ENCODE measurements around the gene RAD51B. TPM values are rescaled to one million over a fixed set of nuclear protein-coding genes. Genes with fewer than 3 reads are reported as not detected.

The RAD51B gene
- polyA plus RNA-seq, 3 donors = 3.6 to 11.6 (median 9.4) TPM

DNA sequence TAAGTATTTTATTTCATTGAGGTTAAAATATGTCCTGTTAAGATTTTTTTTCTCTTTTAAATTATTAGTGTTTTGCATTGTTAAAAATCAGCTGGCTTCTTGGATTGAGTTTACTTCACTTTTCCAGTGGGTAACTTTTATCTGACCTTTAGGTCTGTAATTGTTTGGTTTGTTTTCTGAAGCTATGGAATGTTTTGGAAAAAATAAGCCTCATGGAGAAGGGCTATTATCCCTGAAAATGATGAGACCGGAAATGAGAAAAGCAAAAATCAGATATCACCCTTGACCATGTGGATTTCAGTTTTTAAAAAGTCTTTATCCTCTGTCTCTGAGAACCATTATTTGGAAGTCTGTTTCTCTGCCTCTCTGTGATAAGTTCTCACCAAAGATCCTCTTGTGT is 180.9 kb downstream of the RAD51B start:
- Histone ChIP-seq H3K27me3 (ENCODE audit: control insufficient read depth in 2 of 2, insufficient read depth in 2 of 2, low read length in 2 of 2) (no peaks in the 10 kb centered on the region), H3K27ac (ENCODE audit: low read depth in 1 of 2, low read length in 2 of 2) (no peak overlapping the region), H2AFZ (ENCODE audit: insufficient read depth, low read depth, low read length, poor library complexity, severe bottlenecking) (no peak overlapping the region), H3K79me2 (ENCODE audit: insufficient read depth, low read length) (no peaks in the 10 kb centered on the region), H3K9me3 (replicated peaks in 1 of 2; ENCODE audit: control insufficient read depth in 1 of 2, insufficient read depth in 1 of 2, low read length in 2 of 2) (no peaks in the 10 kb centered on the region), H4K20me1 (ENCODE audit: insufficient read depth, low read length) (no peaks in the 10 kb centered on the region), H3K4me3 (replicated peaks in 1 of 3; ENCODE audit: low read depth in 2 of 3, low read length in 3 of 3) (no peak overlapping the region), H3K36me3 (replicated peaks in 1 of 2; ENCODE audit: control insufficient read depth in 1 of 2, insufficient read depth in 2 of 2, low read length in 2 of 2) (no peaks in the 10 kb centered on the region), H3K4me1 (ENCODE audit: control insufficient read depth in 1 of 2, insufficient read depth in 2 of 2, low read length in 2 of 2) (no peaks in the 10 kb centered on the region), H3K9ac (ENCODE audit: insufficient read depth, low read length, poor library complexity, severe bottlenecking) (no peak overlapping the region), H3K4me2 (replicated peaks; ENCODE audit: extremely low read depth, low read length, poor library complexity, severe bottlenecking) (no peak overlapping the region)
- TF ChIP-seq, protein P1, sequence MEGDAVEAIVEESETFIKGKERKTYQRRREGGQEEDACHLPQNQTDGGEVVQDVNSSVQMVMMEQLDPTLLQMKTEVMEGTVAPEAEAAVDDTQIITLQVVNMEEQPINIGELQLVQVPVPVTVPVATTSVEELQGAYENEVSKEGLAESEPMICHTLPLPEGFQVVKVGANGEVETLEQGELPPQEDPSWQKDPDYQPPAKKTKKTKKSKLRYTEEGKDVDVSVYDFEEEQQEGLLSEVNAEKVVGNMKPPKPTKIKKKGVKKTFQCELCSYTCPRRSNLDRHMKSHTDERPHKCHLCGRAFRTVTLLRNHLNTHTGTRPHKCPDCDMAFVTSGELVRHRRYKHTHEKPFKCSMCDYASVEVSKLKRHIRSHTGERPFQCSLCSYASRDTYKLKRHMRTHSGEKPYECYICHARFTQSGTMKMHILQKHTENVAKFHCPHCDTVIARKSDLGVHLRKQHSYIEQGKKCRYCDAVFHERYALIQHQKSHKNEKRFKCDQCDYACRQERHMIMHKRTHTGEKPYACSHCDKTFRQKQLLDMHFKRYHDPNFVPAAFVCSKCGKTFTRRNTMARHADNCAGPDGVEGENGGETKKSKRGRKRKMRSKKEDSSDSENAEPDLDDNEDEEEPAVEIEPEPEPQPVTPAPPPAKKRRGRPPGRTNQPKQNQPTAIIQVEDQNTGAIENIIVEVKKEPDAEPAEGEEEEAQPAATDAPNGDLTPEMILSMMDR (IDR thresholded peaks at IDR 0.05) = no peak
- no peak for DNase-seq
- H3K27me3 Mint-ChIP-seq (ENCODE audit: low read depth in 3 of 3) = no peaks in the 10 kb centered on the region
- no CpG with 5 or more reads among the region's 1 CpG for WGBS (ENCODE audit: insufficient coverage)
- no peak overlapping the region for H3K27ac Mint-ChIP-seq
- peaks cover 0 to 2% of the 10 kb centered on the region in 2 donors for H3K36me3 Mint-ChIP-seq
- H3K4me3 Mint-ChIP-seq = no peak overlapping the region
- no peaks in the 10 kb centered on the region for H3K4me1 Mint-ChIP-seq
- intact Hi-C loops (cut with micrococcal nuclease) = no loop called here
- H3K9me3 Mint-ChIP-seq = peaks cover 0 to 6% (median 0%) of the 10 kb centered on the region in 7 donors

DNA sequence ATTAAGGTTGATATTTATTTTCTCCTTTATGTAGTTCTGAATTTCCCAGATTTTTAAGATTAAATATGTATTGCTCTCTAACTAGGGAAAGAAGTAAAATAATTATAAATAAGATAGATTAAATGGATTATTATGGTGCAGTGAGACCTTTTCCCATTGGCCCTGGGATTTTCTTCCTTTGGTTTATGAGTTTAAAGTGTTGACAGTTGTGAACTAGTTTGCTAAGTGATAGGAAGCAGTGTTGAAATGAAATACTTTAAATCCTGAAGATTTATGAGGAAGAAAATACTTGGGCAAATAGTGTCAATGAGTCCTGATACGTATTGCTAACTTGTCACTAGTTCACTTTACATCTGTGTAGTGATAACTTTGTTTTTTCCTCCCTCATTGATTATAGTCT is 188.9 kb downstream of the RAD51B start:
- no peaks in the 10 kb centered on the region for H3K4me1 ChIP-seq (ENCODE audit: control insufficient read depth in 1 of 2, insufficient read depth in 2 of 2, low read length in 2 of 2)
- H3K27me3 ChIP-seq (ENCODE audit: control insufficient read depth in 2 of 2, insufficient read depth in 2 of 2, low read length in 2 of 2) = no peaks in the 10 kb centered on the region
- intact Hi-C loops (cut with micrococcal nuclease) = no loop called here
- Mint-ChIP-seq H3K9me3 (peaks cover 0 to 6% (median 0%) of the 10 kb centered on the region in 7 donors), H3K4me1 (no peaks in the 10 kb centered on the region), H3K4me3 (no peak overlapping the region), H3K36me3 (no peaks in the 10 kb centered on the region), H3K27ac (no peak overlapping the region), H3K27me3 (ENCODE audit: low read depth in 3 of 3) (peaks cover 0 to 1% (median 0%) of the 10 kb centered on the region in 3 donors)
- H2AFZ ChIP-seq (ENCODE audit: insufficient read depth, low read depth, low read length, poor library complexity, severe bottlenecking) = no peak overlapping the region
- H3K27ac ChIP-seq (ENCODE audit: low read depth in 1 of 2, low read length in 2 of 2) = no peak overlapping the region
- H3K4me2 ChIP-seq (replicated peaks; ENCODE audit: extremely low read depth, low read length, poor library complexity, severe bottlenecking) = no peak overlapping the region
- DNase-seq = no peak
- no peaks in the 10 kb centered on the region for H3K36me3 ChIP-seq (replicated peaks in 1 of 2; ENCODE audit: control insufficient read depth in 1 of 2, insufficient read depth in 2 of 2, low read length in 2 of 2)
- TF ChIP-seq, protein P1 (IDR thresholded peaks at IDR 0.05) = no peak
- H3K9me3 ChIP-seq (replicated peaks in 1 of 2; ENCODE audit: control insufficient read depth in 1 of 2, insufficient read depth in 1 of 2, low read length in 2 of 2) = no peaks in the 10 kb centered on the region
- no peaks in the 10 kb centered on the region for H3K79me2 ChIP-seq (ENCODE audit: insufficient read depth, low read length)
- no peak overlapping the region for H3K9ac ChIP-seq (ENCODE audit: insufficient read depth, low read length, poor library complexity, severe bottlenecking)
- WGBS (ENCODE audit: insufficient coverage) = no CpG with 5 or more reads among the region's 1 CpG
- no peaks in the 10 kb centered on the region for H4K20me1 ChIP-seq (ENCODE audit: insufficient read depth, low read length)
- H3K4me3 ChIP-seq (replicated peaks in 1 of 3; ENCODE audit: low read depth in 2 of 3, low read length in 3 of 3) = no peak overlapping the region
